CD4-positive, alpha-beta T cell treated with Interleukin-17A for 4 hours (primary cell): ENCODE measurements around the gene SLC5A10.
"Not testable (repeated sequence)": the region's sequence is repeated elsewhere in the genome, so short reads cannot be mapped to it uniquely, and the experiment has no call there.

Experiments
- DNase-seq: peaks from one replicate; pipeline ENCODE4 v3.0.0-alpha.2; 2020; ENCODE audit warnings: mixed read lengths

SLC5A10 gene

GRCh38 chr17:19005137-19005773, 53.3 kb downstream of the SLC5A10 start:
- peak; percentile 19 for DNase-seq

GRCh38 chr17:19005789-19006430, 53.9 kb downstream of the SLC5A10 start:
- DNase-seq: no peak

- no peak for DNase-seq
Measured at GRCh38 chr17:19006698-19007097, 54.7 kb downstream of the SLC5A10 start.

- no peak for DNase-seq
Measured at GRCh38 chr17:19009970-19010369, 58.0 kb downstream of the SLC5A10 start.

GRCh38 chr17:19010729-19011505, 59.0 kb downstream of the SLC5A10 start:
- no peak for DNase-seq

- DNase-seq: no peak
Measured at GRCh38 chr17:19011581-19011980, 59.6 kb downstream of the SLC5A10 start.

GRCh38 chr17:19012171-19013080, 60.5 kb downstream of the SLC5A10 start:
- no peak for DNase-seq

- DNase-seq: no peak
Measured at GRCh38 chr17:19013226-19013625, 61.3 kb downstream of the SLC5A10 start.

- DNase-seq: no peak
Measured at GRCh38 chr17:19013806-19014627, 62.1 kb downstream of the SLC5A10 start.

GRCh38 chr17:19014628-19015215, 62.8 kb downstream of the SLC5A10 start:
- DNase-seq: no peak

GRCh38 chr17:19015428-19015827, 63.5 kb downstream of the SLC5A10 start:
- DNase-seq: no peak

- DNase-seq: no peak
Measured at GRCh38 chr17:19016297-19016696, 64.3 kb downstream of the SLC5A10 start.

- DNase-seq: no peak
Measured at GRCh38 chr17:19016881-19017280, 64.9 kb downstream of the SLC5A10 start.

- no peak for DNase-seq
Measured at GRCh38 chr17:19017401-19017800, 65.4 kb downstream of the SLC5A10 start.

- DNase-seq: no peak
Measured at GRCh38 chr17:19017804-19018599, 66.0 kb downstream of the SLC5A10 start.

- DNase-seq: no peak
Measured at GRCh38 chr17:19018600-19018950, 66.6 kb downstream of the SLC5A10 start.

GRCh38 chr17:19019041-19019941, 67.3 kb downstream of the SLC5A10 start:
- peak; percentile 22 for DNase-seq

GRCh38 chr17:19020016-19020415, 68.1 kb downstream of the SLC5A10 start:
- no peak for DNase-seq

- not testable (repeated sequence) for DNase-seq
Measured at GRCh38 chr17:19021011-19021621, 69.2 kb downstream of the SLC5A10 start.
